ENCODE measurements around the gene FCER2. TPM values are rescaled to one million over a fixed set of nuclear protein-coding genes. Genes with fewer than 3 reads are reported as not detected.

FCER2 gene
- total RNA-seq, 1 donor from 2014 or later, result not detected

- Mint-ChIP-seq H3K36me3 (ENCODE audit: insufficient read depth) (no peaks in the 10 kb centered on the region), H3K27me3 (peaks cover 31% of the 10 kb centered on the region), H3K27ac (no peak overlapping the region), H3K4me1 (ENCODE audit: low read depth) (peaks cover 2% of the 10 kb centered on the region), H3K9me3 (ENCODE audit: low read depth) (no peaks in the 10 kb centered on the region), H3K4me3 (ENCODE audit: low read depth) (peak overlapping the region; percentile 66)
- no peak for DNase-seq (ENCODE audit: low spot score, unreplicated experiment)
- TF ChIP-seq CTCF (IDR thresholded peaks at IDR 0.05; ENCODE audit: unreplicated experiment), result no peak
These were observed 21.9 kb downstream of the FCER2 start for GRCh38 chr19:7679771-7680605.

- no peak for TF ChIP-seq CTCF (IDR thresholded peaks at IDR 0.05; ENCODE audit: unreplicated experiment)
- H3K4me1 Mint-ChIP-seq (ENCODE audit: low read depth), result peaks cover 2% of the 10 kb centered on the region
- peak overlapping the region; percentile 62 for H3K27ac Mint-ChIP-seq
- no peak for DNase-seq (ENCODE audit: low spot score, unreplicated experiment)
- H3K9me3 Mint-ChIP-seq (ENCODE audit: low read depth), result no peaks in the 10 kb centered on the region
- H3K27me3 Mint-ChIP-seq, result peaks cover 37% of the 10 kb centered on the region
- peak overlapping the region; percentile 55 for H3K4me3 Mint-ChIP-seq (ENCODE audit: low read depth)
- H3K36me3 Mint-ChIP-seq (ENCODE audit: insufficient read depth), result no peaks in the 10 kb centered on the region
These were observed 22.8 kb downstream of the FCER2 start for GRCh38 chr19:7678971-7679751.

GRCh38 chr19:7677669-7678311, 24.1 kb downstream of the FCER2 start:
- H3K4me3 Mint-ChIP-seq (ENCODE audit: low read depth), result no peak overlapping the region
- TF ChIP-seq CTCF (IDR thresholded peaks at IDR 0.05; ENCODE audit: unreplicated experiment), result no peak
- DNase-seq (ENCODE audit: low spot score, unreplicated experiment), result no peak
- H3K9me3 Mint-ChIP-seq (ENCODE audit: low read depth), result no peaks in the 10 kb centered on the region
- H3K27me3 Mint-ChIP-seq, result peaks cover 50% of the 10 kb centered on the region
- H3K36me3 Mint-ChIP-seq (ENCODE audit: insufficient read depth), result no peaks in the 10 kb centered on the region
- no peak overlapping the region for H3K27ac Mint-ChIP-seq
- H3K4me1 Mint-ChIP-seq (ENCODE audit: low read depth), result peaks cover 2% of the 10 kb centered on the region

- DNase-seq (ENCODE audit: low spot score, unreplicated experiment), result no peak
- no peaks in the 10 kb centered on the region for H3K36me3 Mint-ChIP-seq (ENCODE audit: insufficient read depth)
- H3K4me3 Mint-ChIP-seq (ENCODE audit: low read depth), result no peak within 1 kb of the TSS
- H3K27me3 Mint-ChIP-seq, result peaks cover 57% of the 10 kb centered on the region
- TF ChIP-seq CTCF (IDR thresholded peaks at IDR 0.05; ENCODE audit: unreplicated experiment), result no peak
- no peaks in the 10 kb centered on the region for H3K9me3 Mint-ChIP-seq (ENCODE audit: low read depth)
- H3K4me1 Mint-ChIP-seq (ENCODE audit: low read depth), result peaks cover 1% of the 10 kb centered on the region
- H3K27ac Mint-ChIP-seq, result no peak within 1 kb of the TSS
These were observed 25.1 kb downstream of the FCER2 start, which contains the start of gene MCEMP1 for GRCh38 chr19:7676854-7677253. MCEMP1 (plus strand) TSS chr19:7677090; CDS start chr19:7677121, 31 bp downstream.

- peaks cover 62% of the 10 kb centered on the region for H3K27me3 Mint-ChIP-seq
- H3K27ac Mint-ChIP-seq, result no peak overlapping the region
- no peak for TF ChIP-seq CTCF (IDR thresholded peaks at IDR 0.05; ENCODE audit: unreplicated experiment)
- no peaks in the 10 kb centered on the region for H3K9me3 Mint-ChIP-seq (ENCODE audit: low read depth)
- no peaks in the 10 kb centered on the region for H3K36me3 Mint-ChIP-seq (ENCODE audit: insufficient read depth)
- no peak overlapping the region for H3K4me3 Mint-ChIP-seq (ENCODE audit: low read depth)
- no peak for DNase-seq (ENCODE audit: low spot score, unreplicated experiment)
- H3K4me1 Mint-ChIP-seq (ENCODE audit: low read depth), result no peaks in the 10 kb centered on the region
These were observed 25.6 kb downstream of the FCER2 start for GRCh38 chr19:7676376-7676775.

All from progenitor cell of endocrine pancreas (in vitro differentiated cells).